GM19238 (cell line): ENCODE data around the gene SCUBE1.

ENCODE experiments used
- DNase-seq: peaks from one replicate; pipeline ENCODE4 v3.0.0; 2011; ENCODE audit warnings: low spot score; ENCODE audit not compliant: insufficient read length

Gene SCUBE1

GRCh38 chr22:43202326-43202725 is 140.8 kb downstream of the SCUBE1 start:
- no peak for DNase-seq

DNA sequence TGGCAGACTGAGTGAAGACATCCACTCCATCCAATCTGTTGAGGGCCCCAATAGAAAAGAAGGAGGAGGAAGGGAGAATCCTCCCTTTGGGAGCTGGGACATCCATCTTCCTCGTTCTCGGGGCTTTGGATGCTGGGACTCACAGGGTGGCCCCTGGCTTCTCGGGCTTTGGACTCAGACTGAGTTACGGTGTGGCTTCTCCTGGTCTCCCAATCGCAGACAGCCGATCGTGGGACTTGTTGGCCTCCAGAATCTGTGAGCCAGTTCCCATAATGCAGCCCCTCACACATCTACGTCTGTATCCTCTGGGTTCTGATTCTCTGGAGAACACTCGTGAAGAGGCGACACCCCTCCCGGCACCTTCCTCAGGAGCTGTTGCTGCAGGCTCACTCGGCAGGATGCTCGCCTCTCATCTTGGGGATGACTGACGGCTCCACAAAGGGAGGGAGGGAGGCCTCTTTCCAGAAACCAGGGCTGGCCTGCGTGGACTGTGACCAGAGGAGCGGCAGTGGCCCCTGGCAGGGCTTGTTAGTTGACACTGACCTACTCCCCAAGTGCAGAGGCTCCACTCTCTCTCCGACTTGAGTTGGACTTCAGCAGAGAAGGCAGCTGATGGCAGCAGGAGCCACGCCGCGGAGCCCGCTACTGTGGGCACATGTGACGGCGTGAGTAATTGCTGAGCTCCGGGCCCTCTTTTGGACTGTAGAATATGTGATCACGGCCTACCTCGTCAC is 141.5 kb downstream of the SCUBE1 start:
- DNase-seq = no peak

GRCh38 chr22:43200555-43200954 is 142.6 kb downstream of the SCUBE1 start:
- no peak for DNase-seq

- DNase-seq = no peak
These were observed 143.1 kb downstream of the SCUBE1 start for GRCh38 chr22:43200031-43200430.

DNA sequence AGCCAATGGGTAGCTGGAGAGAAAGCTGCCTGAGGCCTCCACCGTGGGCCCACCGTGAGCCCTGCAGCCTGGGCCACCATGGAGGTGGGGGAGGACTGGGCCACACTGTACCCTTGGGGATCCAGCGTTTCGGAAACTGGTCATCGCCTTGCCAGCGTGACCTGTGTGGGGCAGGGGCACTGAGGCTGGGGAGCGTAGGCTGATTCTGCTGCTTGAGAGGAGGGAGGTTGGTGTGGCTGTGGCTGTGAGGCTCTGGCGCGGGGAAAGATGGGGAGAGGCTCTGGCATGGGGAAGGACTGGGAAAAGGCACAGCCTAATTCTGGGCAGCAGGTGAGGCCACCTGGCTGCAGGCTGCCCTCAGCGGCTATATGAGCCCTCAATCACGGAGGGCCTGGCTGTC is 143.6 kb downstream of the SCUBE1 start:
- no peak for DNase-seq

- DNase-seq = no peak
These were observed 144.2 kb downstream of the SCUBE1 start for GRCh38 chr22:43198936-43199335.

DNA sequence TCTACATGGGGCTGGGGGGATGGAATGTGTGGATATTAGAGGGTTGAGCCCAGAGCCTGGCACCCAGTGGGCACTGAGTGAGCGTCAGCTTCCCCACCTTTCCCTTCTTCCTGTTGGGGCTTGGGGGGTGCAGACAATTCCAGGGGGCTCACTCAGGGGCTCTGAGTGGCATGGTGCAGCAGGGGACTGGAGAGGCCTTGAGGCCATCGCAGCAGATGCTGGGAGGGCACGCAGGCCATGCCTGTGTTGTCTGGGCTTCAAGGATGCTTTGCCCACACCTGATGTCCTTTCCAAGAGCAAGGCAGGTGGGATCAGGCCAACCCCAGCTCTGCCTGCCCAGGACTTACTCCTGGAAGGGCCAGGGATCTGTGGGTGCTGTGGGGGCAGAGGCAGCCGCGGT is 145.0 kb downstream of the SCUBE1 start:
- no peak for DNase-seq

DNA sequence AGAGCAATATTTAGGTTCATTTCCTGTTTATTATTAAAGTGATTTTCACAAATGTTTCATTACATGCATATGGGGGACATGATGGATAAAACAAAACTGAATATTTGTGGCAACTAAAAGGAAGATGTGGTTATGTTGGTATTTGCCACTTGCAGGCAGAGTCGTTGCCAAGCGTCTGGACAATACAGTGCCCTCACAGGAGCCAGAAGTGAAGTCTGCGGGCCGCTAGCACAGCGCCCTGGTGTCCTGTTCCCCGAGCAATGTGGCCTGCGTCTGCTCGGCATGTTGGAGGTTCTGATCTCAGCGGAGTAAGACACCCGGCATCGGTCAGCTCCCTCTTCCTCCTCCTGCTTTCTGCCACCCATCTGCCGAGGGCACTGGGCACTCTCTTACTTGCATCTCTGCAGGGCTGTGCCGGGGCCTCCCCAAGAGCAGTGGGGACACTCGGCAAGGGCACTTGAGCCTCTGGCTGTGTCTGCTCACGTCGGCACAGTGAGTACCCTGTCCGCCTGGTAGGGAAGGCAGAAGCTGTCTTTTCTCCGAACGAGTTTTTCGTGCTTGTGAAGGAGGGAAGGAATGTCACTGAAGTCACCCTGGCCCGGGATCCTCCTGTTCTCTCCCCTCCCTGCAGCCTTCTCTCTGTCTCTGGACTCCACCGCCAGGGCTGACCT is 145.8 kb downstream of the SCUBE1 start:
- DNase-seq = no peak

GRCh38 chr22:43191831-43192230 is 151.3 kb downstream of the SCUBE1 start:
- no peak for DNase-seq

GRCh38 chr22:43188829-43189545 is 154.2 kb downstream of the SCUBE1 start:
- DNase-seq = no peak

DNA sequence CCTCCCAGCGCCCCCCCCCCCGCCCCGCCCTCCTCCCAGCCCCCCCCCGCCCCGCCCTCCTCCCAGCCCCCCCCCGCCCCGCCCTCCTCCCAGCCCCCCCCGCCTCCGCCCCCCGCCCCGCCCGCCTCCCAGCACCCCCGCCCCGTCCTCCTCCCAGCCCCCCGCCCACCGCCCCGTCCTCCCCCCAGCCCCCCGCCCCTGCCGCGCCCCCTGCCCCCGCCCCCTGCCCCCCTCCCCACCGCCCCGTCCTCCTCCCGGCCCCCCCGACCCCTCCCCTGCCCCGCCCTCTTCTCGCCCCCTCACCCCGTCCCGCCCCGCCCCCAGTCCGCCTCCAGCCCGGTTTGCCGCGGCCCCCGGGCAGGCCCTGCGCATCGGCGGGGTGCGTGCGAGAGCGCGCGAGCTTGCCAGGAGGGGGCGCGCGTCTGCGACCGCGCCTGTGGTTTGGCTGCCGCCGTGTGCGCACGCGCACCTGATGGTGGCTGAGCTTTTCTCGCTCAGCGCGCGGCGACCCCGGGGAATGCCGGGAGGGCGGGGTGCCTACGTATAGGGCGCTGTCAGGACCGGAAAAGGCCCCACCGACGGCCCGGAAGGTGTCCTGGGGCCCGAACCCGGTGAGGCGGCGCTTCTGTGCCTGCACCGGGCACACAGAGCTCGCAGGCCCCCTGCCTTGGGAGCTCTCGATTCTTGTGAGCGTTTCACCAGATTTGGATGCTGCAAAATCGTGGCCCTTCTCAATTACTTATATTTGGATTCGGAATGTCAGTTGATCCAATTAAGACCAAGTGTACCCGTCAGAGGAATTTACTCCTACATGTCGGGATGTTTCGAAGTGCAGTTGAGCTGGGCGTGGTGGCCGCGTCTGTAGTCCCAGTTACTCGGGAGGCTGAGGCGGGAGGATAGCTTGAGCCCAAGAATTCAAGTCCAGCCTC is 155.7 kb downstream of the SCUBE1 start:
- DNase-seq = peak; percentile 99

DNA sequence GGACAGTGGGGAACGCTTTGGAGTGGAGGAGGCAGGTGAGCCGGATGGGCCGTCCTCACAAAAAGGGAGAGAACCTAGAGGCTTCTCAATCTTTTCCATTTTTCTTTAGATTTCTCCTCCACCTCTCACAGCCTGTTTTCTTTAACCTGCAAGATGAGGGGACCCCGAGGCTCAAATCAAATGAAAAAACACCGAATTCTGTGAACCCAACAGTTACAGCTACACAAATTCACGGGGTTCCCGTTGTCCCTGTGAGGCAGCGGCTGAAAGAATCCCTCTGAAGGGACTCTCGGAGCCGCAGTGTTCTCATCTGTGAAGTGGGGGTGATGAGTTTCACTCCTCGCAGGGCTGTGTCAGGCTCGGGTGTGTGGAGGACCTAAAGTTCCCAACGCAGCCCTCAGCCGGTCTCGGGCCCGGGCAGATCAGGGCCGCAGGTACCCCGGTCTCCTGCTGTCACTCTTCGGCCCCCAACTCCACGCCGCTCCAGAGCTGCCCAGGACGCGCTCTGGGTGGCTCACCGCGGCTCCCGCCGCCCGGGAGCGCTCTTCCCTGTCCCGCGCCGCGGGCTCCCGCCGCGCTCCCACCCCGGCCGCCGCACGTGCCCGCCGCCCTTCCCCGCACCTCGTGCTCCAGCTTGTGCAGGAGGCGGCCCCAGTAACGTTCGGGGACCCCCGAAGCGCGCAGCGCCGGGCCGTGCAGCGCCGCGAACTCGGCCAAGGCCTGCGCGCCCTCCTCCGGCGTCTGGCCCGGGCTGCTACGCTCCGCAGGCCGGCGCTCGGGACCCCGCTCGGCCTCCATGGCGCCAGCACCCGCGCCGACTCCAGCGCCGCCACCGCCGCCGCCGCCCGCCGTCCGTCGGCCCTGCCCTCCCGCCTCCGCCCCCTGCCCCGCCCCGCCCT is 156.7 kb downstream of the SCUBE1 start, which contains the start of gene TTLL12:
TTLL12 (minus strand) TSS at position 863 of the 899 bp plus-strand sequence; CDS start at position 798, 65 bp downstream.
- peak; percentile 89 for DNase-seq

DNA sequence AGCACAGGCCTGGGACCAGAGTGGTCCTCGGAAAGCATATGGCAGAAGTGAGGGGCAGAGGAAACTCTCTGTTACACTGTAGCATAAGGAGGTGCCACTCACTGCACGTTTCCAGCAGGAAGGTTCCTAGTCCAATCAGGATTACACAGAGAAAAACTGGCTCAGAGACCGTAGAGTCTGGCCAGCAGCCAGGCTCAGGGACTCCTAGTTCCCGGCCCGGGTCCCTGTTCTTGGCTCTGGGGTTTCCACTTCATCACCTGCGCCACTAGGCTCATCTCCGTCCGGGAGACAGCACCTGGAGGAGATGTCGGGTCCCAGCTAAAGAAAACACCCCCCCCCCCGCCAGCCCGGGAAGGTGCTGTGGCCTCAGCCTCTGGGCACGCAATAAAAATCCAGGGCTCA is 157.3 kb downstream of the SCUBE1 start:
- no peak for DNase-seq

DNA sequence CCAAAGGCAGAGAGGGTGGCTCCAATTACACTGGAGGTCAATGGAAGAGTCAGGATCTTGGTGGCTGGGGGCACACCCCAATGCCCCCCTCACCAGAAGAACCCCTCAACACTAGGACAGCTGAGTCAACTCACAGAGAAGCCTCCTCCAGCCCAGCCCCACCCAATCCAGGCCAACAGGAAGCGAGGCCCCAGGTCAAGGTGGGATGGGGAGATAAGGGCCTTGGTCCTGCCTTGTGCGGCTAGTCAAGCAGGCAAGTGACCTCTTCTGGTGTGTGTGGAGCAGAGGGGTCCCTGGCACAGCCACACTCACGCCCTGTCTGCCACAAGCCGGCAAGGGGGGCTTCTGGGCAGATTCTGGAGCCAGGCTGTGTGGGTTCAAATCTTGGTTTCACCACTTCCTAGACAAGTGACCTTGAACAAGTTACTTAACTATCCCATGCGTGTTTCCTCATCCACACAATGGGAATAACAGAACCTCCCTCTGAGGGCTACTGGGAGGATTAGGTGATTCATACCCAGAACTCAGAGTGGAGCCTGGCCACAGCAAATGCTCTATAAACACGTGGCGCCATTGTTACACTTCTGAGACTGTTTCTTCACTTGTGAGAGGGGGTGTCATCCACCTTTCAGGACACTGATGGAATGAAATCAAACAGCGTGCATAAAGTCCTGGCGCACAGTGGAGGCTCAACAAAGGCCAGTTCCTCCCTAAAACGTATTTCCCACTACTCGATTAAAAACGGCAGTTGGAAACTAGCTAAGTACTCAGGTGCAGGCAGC is 159.5 kb downstream of the SCUBE1 start:
- DNase-seq = no peak

DNA sequence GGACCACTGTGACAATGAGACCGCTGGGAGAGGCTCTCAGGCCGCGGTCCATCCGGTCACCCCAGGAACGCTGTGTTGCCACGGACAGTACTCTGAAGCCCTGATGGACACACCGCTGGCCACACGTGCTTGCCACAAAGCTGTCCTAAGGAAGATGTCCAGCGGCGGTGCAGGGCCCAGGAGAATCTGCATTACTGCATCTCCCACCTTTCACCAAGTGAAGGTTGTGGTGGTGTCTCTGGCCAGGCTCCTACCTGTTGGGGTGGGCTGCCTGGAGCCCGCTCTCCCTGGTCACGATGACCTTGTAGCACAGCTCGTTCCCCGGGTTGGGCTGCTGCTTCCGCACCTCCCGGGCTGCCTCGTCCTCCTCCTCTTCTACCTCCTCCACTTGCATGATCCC is 160.4 kb downstream of the SCUBE1 start:
- no peak for DNase-seq

DNA sequence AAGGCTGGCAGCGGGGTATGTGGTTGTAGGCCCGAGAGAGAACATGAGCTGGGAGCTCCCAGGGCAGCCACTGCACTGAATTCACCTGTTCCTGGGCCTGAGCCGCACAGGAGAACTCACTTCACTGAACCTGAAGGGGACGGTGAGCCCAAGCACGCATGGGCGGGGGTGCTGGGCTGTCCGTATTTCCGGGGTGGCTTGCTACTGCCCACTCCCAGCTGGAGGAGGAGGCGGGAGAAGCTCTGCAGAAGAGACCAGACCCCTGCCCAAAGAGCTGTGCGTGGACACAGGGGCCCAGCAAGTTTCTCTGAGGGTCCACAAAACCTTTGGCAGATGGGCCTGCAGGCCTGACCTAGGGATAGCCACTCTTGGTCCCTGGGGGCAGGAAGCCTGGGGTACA is 161.1 kb downstream of the SCUBE1 start:
- DNase-seq = no peak

DNA sequence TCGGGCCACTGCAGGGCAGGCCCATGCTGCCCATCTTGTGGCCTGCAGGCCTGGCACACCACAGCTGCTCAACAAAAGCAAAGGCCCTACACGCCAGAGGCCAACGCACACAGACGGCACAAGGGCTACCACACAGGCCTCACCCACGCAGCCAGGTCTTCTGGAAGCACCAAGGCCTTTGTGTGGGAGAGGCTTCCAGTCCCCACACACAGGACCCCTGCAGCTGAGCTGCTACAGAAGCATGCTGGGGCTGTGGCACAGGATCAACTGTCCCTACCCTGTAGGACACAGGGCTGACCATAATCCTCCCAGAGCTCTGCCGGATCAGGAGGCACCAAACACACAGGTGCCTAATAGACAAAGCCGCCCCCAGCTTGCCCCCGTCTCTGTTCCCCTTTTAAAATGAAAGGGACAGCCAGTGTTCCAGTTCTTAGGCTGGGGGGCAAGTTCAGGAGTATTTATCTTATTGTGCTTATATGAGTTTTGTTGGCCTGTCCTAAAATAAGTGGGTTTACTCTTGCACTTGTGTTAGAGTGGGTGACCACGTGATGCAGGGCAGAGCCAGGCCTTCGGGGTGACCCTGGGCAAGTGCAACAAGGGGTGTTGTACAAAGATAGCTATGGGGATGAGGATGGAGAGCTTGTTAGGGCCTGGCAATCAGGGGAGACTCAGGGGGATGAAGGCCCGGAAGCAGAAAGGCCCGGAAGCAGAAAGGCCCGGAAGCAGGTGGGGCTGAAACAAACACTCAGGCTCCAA is 161.7 kb downstream of the SCUBE1 start:
- DNase-seq = no peak

- no peak for DNase-seq
These were observed 162.5 kb downstream of the SCUBE1 start for GRCh38 chr22:43180670-43181069.

GRCh38 chr22:43179911-43180195 is 163.3 kb downstream of the SCUBE1 start:
- DNase-seq = no peak
